Keratinocyte (primary cell): Measurements from ENCODE around the gene PRR23E.

Source experiments
- EZH2 ChIP-seq: IDR thresholded peaks from one replicate; pipeline ENCODE4 v1.6.1; 2012; ENCODE audit warnings: inconsistent platforms, mild to moderate bottlenecking, low read length, moderate library complexity
- TF ChIP-seq, protein P1 (sequence below), 3 experiments: IDR thresholded peaks in 1 of 3; conservative IDR thresholded peaks in 1 of 3; optimal IDR thresholded peaks in 1 of 3; 2 replicates in 2 of 3; 3 replicates in 1 of 3; pipeline versions ENCODE3 to v1.5.1; 2011; ENCODE audit warnings: low read length in 3 of 3, mild to moderate bottlenecking in 3 of 3, moderate library complexity in 2 of 3, control low read depth in 1 of 3, inconsistent platforms in 1 of 3; ENCODE audit not compliant: insufficient read depth in 2 of 3; ENCODE audit errors: extremely low read depth in 1 of 3

DNA sequence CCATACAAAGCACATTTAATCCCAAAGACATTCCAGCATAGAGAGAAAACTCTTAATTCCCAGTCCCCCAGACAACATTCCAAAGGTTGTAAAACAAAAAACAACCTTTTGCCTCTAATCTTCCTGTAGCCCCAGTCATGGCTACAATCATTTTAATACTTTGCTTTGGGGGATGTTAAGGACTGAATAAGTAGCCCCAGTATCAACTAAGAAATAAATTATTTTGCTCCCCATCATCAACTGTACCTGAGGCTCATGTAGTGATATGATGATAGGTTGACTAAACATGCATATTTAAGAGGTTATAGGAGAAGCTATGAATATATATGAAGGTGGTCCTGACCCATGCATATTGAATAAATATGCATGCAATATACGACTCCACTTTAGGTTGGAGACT is 54.4 kb downstream of the PRR23E start:
- TF ChIP-seq, protein P1, sequence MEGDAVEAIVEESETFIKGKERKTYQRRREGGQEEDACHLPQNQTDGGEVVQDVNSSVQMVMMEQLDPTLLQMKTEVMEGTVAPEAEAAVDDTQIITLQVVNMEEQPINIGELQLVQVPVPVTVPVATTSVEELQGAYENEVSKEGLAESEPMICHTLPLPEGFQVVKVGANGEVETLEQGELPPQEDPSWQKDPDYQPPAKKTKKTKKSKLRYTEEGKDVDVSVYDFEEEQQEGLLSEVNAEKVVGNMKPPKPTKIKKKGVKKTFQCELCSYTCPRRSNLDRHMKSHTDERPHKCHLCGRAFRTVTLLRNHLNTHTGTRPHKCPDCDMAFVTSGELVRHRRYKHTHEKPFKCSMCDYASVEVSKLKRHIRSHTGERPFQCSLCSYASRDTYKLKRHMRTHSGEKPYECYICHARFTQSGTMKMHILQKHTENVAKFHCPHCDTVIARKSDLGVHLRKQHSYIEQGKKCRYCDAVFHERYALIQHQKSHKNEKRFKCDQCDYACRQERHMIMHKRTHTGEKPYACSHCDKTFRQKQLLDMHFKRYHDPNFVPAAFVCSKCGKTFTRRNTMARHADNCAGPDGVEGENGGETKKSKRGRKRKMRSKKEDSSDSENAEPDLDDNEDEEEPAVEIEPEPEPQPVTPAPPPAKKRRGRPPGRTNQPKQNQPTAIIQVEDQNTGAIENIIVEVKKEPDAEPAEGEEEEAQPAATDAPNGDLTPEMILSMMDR (optimal IDR thresholded peaks at IDR 0.05 in 1 of 3, IDR thresholded peaks at IDR 0.05 in 1 of 3, conservative IDR thresholded peaks at IDR 0.05 in 1 of 3; ENCODE audit: extremely low read depth in 1 of 3, insufficient read depth in 2 of 3, low read length in 3 of 3) = no peak
- no peak for TF ChIP-seq EZH2
